Activated CD8-positive, alpha-beta memory T cell treated with anti-CD3 and anti-CD28 coated beads, Interleukin-2, amount 50 U/mL, for 1 hour (primary cell): ENCODE results near the gene EGR4.

Source experiments
- DNase-seq: peaks from one replicate; pipeline ENCODE4 v3.0.0-alpha.2; 2020; ENCODE audit errors: extremely low read depth

Gene EGR4

DNA sequence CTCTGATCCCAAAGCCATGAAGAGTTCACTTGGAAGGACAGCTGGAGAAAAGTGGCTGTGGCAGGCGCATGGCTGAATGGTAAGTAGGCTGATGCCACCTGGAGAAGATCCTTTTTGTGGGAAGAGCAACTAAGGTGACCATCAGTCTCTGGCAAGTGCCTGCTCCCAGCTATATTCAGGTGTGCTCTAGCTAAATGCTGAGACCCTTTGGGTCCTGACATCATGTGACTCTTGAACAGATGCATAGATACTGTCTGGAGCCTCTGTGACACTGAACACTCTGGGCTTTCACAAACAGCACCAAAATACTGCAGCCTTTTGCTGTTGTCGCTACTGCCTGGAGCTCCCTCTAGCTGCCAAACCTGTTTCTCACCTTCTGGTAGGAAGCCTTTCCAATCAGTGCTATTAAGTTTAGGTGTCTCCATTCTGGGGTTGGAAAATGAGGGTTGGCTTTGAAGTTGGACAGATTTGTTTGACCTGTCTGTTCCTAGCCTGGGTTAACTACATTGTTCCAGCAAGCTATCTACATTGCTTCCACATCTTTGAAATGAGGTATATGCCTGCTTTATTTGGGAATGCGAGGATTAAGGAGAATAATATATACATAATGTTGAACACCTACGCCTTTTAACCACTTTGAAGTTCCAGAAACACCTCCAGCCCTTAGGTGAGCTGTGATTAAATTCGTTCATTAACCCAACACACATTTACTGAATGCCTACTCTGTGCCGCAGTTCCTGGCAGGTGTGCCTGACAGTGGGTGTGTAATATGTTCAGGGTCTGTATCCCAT lies 3.1 kb downstream of the EGR4 start:
- DNase-seq, result no peak

DNA sequence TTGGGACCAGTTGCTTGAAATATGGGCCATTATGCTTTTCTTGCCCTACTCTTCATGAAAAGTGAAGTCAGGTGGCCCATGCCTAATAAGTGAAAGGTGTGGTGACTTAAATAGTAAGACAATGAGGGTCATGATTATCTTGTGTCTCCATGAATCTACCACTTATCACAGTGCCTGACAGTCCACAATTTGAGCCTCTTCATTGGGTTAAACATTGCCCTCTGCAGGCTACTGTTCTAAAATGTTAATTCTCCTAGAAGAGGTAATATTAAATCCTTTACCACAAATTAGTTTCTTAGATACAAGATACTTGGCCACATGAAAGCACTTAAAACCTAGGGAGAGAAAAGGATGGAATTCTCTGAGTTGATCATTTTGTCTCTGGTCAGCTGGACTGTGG lies 4.0 kb downstream of the EGR4 start:
- DNase-seq, result no peak

DNA sequence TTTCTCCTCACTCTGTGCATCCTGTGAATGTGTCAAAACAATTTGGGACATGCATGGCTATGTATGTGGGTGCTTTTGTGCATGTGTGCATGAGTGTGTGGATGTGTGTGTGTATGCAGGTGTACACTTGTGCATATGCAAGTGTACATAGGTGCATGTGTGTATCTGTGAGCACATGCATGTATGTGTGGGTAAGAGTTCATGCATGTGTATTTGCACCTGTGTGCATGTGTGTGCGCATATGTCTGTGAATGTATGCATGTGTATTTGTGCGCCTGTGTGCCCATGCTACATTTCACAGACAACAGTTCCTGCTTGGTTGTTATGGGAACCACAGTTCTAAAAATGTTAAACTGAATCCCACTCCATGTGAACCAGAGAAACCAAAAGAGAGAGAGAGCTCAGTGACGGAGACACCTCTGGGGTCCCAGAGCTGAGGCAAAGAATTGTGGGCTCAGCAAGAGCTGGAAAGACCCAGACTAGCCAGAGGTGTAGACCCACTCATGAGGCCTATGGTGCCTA lies 7.2 kb downstream of the EGR4 start:
- no peak for DNase-seq

DNA sequence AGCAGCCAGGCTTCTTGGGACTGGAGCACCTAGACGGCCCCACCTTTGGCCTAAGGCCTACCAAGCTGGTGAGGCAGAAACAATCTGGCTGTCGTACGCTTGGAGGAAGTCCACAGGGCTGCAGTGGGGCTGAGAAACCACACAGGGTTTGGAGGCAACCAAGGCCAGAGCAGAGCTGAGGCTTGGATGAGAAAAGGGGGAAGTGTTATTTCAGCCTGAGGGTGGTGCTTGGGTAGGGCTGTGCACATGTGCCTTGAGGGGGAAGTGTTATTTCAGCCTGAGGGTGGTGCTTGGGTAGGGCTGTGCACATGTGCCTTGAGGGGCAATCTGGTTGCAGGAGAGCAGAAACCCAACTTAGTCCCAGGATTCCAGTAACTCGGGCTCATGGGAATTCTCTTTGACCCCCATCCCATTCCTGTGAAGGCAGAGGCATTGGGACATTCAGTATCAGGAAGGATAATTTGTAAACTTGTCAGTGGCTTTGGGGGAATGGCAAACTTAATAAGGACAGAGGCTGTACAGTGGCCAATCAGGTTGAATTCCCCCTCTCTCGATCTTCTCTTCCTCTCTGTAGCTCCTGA lies 8.1 kb downstream of the EGR4 start:
- DNase-seq, result no peak

DNA sequence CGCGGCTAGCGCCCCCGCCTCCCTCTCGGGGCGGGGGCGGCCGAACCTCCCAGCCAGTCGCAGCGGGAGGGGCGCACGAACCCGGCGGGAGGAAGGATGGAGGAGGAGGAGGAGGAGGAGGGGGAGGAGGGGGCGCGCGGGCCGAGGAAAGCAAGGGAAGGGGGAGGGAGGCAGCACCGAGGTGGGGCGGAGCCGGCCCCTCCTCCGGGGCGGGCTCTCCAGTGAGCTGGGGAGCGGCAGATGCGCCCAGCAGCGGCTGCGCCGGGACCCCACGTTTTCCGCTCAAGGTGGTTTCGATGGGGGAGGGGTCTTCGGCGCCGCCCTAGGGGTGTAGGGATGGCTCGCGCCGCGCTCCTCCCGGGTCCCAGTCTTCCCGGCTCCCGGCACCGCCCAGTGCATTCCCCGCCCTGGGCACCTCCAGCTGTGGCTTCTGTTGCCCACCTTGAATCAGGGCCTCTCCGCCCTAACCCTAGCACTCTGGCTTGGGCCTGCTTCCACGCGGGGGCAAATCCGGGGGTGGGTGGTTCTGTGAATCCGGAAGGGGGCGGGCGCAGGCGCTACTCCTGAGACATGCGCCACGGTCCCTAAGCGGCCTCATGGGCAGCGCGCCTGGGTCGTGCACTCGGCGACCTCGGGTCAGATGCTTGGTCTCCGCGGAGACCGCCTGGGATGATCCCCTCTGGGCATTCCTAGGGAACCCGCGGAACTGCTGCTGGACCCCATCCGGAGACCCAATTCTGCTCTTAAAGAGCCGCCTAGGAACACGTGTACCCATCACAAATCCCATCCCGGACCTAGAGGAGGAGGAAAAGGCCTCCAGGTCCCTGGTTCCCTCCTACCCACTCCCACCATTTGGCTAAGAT lies 8.8 kb downstream of the EGR4 start, which contains the start of gene FBXO41:
TSS of gene FBXO41 (minus strand) at position 183 of the 863 bp plus-strand sequence. CDS start 14,848 bp downstream, outside the sequence.
- no peak for DNase-seq

DNA sequence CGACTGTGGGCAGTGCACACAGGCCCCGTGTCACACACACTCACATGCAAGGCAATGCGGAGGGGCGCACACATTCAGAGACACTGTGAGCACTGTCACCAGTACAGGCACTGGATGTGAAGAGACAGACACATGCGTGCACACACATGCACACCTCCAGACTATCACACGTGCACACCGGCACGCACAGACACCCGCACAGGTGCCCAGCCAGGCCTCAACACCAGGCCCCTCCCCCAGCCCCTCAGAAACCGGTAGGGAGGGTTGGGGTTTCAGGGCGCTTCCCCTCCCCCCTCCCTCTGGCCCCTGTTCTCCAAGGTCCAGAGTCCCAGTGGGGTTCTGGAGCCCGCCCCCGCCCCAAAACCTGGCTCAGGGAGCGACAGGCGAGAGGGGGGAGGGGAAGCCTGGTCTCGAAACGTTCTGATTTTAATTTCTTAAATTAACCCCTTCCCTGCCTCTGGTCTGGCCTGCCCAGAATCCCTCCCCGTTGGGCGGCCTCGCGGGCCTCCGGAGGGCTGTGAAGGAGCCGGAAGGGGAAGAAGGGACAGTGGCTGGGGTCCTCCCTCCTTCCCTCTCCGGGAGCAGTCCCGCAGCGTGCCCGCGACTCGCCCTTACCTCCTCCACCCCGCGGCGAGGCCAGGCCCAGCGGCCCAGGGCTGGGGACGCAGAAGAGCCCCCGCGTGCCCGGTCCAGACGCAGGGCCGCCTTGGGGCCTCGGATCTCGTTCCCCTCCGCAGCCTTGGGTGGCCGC lies 9.6 kb downstream of the EGR4 start:
- no peak for DNase-seq

DNA sequence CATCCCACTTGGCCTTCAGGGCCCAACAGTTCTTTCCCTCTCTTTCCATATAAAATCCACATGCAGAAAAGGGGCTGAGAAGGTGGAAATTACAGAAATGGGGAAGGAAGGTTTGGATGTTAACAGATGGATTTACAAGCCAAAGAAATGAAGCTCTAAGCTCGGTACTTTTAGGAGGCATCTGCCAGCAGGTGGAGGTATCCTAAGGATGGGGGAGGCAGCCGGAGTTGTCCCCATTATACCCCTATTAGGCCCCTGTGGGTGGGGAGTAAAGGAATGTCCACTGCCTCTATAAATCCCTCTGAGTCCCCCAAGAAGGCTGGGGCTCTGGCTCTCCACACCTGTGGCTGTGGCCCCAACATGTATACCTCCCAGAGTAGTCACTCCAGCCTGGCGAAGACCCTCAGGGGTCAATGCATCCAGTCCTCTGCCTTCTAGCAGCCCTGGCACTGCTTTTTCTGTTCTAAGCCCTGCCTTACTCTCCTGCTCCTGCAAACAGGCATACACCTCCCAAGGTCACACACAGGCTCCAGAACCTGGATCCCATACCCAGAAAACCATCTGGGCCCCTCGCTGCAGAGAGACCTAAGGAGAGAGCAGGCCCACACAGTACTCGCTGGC lies 10.3 kb downstream of the EGR4 start:
- DNase-seq, result no peak

DNA sequence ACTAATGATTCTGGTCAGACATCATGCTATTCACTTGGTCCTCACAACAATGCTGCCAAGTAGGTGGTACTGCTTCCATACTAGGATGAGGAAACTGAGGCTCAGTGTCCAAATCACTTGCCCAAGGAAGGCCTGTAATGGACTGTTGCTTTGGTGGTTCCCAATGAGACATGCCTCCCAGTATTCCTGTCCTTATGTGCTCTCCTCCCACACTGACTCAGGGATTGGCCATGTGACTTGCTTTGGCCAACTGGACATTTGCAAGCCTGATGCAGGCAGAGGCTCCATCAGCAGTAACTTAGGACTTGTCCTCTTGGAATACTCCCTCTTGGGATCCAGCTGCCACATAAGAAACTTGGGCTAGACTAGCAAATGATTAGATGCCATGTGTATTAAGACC lies 12.1 kb downstream of the EGR4 start:
- no peak for DNase-seq

DNA sequence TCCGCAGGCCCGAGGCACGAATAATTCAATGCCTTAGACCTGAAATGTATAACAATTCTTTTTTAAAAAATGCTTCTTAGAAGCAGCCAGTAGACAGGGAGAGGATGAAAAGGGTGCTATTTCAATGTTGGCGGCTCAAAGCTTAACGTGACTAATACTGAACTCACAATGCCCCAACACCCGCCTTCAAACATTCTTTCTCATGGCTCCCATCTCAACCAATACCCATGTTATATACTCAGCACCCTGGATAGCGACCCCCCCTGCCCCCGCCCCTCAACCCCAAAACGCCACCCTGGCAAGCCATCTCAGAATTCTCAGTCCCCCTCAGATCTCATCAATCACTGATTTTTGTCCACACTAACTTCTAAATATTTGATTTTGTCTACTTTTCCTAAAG lies 13.5 kb downstream of the EGR4 start:
- no peak for DNase-seq

DNA sequence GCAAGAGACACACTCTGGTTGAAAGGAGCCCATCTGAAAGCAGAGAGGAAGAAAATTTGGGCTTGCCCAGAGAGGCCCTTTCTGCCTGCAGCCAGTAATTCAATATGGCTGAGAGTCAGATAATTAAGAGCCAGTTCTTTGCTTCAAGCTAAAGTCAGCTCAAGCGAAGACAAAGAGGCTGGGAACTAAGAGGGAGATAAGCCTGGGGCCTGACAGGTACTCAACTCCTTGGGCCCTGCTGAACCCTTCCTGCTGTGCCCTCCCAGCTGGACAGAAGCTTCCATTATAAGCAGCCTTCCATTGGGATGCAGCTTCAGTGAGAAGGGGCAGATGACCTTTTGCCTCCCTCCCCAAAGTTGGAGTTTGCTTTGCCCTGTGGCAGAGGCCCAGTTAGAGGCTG lies 21.1 kb downstream of the EGR4 start:
- no peak for DNase-seq

DNA sequence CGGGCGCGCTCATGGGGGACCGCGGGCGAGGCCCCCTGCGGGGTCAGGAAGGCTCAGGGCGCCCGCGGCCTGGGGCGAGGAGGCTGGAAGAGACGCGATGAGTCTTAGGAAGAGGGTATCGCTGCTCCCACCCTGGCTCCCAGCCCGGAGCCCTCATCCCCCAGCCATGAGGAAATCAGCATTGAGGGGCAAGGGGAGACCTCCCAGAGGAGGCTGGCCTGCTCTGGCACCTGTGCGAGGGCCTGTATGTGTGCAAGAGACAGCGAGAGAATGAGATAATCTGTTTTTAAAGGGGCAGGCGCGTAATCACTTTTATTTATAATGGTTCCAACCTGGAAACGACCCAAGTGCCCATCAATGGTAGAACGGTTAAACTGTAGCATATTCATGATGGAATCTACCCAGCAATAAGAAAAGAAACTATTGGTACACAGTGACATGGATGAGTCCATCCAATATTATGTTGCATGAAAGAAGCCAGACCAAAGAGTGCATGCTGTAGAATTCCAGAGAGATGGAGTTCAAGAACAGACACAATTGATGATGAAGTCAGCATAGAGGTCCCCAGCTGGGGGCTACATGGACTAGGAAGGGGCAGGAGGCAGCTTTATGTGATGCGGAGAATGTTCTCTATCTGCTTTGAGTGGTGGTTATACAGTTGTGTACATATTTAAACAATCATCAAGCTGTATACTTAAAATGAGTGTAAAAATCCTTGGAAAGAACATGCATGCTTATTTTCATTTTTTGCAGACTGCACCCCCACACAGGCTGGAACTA lies 23.5 kb downstream of the EGR4 start:
- no peak for DNase-seq

DNA sequence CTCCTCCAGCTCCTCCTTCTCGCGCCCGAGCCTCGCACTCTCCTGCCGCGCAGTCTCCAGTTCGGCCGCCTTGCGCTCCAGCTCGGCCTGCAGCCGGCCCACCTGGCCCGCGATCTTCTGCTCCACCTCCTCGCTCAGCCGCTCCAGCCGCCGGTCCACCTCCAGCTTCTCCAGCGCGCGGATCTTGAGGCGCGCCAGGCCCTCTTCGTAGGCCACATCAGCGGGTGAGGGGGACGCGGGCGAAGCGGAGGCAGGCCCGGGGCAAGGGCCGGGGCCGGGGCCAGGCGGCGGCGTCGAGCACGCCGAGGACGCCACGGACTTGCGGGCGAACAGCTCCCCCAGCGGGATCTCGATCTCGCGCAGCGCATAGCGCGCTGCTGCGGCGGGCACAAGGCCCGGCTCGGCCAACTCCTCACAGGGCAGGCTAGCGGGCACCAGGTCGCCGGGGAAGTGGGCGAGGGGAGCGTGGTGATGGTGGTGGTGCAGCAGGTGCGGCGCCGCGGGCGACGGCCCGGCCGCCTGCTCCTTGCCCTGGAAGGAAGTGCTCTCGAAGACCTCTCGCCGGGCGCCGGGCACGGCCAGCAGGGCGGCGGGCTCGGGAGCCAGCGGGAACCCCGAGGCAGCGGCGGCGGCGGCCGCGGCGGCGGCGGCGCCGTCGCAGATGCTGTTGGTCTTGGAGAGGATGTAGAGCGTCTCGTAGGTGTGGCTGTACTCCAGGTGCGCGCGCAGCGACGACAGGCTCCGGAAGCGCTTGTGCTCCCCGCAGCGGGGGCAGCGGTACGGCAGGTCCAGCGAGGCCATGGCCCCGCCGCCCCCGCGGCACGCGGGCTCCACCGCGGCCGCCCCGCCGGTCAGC lies 24.3 kb downstream of the EGR4 start:
- peak; percentile 49 for DNase-seq

DNA sequence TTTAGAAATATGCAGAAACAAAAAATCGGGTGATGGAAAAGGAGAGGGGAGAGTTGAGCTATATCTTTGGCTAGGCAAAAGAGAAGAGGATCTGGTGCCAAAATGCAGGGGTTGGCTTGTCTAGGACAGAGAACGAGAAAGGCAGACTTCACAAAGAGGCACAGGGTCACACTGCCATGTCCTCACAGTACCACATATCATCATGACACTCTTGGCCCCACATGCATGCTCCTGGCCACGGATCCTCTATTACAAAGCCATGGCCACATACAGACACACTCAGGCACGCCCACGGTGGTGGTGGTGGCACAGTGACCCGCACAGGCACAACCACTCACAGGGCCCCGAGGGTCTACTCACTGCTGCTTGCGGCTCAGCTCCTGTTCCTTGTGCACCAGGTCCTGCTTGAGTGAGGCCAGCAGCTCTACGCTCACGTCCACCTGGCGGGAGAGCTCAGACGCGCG lies 24.9 kb downstream of the EGR4 start:
- DNase-seq, result no peak

DNA sequence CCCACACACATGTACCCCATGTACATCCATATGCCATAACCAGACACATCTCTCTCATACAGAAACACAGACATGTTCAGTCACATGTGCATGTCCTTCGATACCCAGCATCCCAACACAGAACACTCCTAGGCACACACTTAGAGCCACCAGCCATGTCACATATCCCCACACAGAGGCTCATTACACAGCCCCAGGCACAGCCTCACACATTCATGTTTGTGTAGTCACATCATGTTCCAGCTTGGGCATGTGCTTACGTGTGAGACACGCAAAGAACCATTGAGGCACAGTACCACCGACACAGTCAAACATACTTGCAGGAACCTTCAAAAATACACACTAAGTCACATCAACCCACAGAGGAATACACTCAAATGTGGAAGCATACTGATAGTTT lies 26.3 kb downstream of the EGR4 start:
- DNase-seq, result no peak

DNA sequence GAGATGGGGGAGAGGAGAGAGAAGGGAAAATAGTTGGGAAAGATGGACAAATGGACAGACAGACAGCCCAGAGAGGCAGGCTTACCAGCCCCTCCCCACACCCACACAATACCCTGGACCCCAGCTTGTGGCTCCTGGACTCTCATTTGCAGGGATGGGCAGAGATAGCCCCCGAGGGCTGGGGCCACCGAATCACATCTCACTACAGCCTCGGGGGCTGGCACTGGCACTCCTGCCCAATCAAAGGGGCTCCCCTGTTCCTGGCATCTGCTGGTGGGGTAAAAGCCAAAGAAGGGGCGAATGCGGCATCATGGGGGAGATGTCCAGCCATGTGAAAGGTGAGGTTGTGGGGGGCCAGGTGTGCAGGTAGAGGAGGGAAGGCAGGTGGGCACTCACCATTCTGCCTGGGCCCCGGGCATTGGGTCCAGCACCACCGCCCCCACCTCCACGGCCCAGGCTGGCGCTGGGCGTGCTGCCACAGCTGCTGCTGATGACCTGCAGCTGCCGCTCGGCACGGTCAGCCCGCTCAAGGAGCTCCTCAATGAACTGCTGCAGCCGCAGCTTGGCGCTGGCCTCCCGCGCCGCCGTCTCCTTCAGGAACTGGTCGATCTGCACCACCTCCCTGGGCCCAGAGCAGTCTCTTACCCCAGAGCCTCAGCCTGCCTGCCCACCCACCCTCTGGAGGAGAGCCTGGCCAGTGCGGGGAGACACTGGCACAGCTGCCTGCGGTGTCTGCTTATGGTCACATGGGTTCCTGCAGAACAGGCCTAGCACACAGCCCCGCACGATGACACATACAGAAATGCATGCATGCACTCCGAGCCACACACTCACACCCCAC lies 27.1 kb downstream of the EGR4 start:
- no peak for DNase-seq

DNA sequence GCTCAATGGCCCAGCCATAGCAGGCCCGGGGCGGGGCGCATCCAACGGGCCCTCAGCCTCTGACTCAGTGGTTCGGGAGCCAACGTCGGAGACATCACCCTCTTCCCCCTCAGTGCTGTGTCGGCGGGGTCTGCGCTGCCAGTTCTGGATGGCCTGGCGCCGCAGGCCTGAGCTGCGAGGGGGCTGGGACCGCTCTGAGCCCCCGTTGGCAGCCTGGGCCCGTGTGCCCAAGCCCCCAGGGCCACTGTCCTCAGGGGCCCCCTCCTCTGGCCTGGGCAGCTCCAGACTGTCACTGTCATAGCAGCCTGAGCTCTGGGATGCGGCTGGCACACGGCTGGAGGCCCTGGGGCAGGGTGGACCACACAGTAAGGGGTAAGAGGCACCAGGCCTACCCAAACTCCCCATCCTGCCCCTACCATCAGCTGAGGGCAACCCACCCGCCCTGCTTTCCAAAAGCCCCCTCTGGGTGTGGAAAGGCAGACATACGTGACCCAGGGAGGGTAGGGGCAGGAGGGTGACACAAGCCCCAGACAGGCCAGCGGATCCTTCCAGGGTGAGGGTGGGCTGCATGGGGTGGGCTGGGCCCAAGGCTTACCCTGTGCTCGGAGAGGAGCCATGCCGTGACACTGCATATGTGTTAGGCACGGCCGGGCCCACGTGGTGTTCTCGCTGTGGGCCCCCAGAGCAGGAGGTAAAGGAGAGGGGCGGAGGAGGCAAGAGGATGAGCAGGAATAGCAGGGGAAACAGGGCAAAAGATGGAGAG lies 27.9 kb downstream of the EGR4 start:
- no peak for DNase-seq

DNA sequence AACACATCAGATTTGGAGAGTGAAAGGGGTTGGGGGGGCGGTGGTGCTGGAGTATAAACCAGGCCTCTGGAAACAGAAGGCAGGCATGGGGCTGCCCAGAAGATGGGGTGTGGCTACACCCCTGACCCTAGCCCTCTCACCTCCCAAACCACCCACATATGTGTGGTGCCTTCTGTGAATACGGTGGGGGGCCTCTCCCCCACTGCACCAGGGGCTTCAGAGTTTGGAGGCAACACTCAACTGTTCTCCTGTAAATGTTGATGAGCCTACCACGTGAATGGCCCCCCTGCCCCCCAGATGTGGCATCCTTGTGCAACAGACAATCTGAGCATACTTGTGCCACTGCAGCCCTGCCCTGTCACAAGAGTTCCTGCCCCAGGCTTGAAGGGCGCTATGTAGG lies 28.6 kb downstream of the EGR4 start:
- no peak for DNase-seq

DNA sequence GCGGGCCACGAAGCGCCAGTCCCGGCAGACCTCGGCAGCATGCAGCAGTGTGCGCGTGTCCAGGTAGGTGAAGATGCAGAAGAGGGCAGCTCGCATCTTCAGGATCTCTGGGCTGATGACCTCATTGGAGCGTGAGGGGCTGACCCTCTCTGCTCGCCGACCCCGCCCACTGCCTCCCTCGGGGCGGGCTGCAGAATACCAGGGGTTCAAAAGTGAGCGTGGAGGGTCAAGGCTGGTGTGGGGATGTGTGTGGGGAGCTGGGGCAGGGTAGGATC lies 29.1 kb downstream of the EGR4 start:
- DNase-seq, result no peak
